Nephron progenitor cell (in vitro differentiated cells): Measurements from ENCODE around the gene FRRS1L.
"Not testable (repeated sequence)": the region's sequence is repeated elsewhere in the genome, so short reads cannot be mapped to it uniquely, and the experiment has no call there.

Experiments
- DNase-seq: peaks from one replicate; pipeline ENCODE4 v3.0.0; 2021
- H3K27ac Mint-ChIP-seq: 2 replicates; pipeline ENCODE4 v1.8.0; 2021; ENCODE audit warnings: mild to moderate bottlenecking, moderate library complexity, mixed read lengths
- H3K27me3 Mint-ChIP-seq: 2 replicates; pipeline ENCODE4 v1.8.0; 2021; ENCODE audit warnings: mild to moderate bottlenecking, low read depth, mixed read lengths; ENCODE audit not compliant: poor library complexity
- H3K36me3 Mint-ChIP-seq: 2 replicates; pipeline ENCODE4 v1.8.0; 2021; ENCODE audit warnings: low read depth, mixed read lengths
- H3K4me1 Mint-ChIP-seq: 2 replicates; pipeline ENCODE4 v1.8.0; 2021; ENCODE audit warnings: mixed read lengths
- H3K4me3 Mint-ChIP-seq: 2 replicates; pipeline ENCODE4 v1.8.0; 2021; ENCODE audit warnings: mild to moderate bottlenecking, moderate library complexity, mixed read lengths
- H3K9me3 Mint-ChIP-seq: 2 replicates; pipeline ENCODE4 v1.8.0; 2021; ENCODE audit warnings: mild to moderate bottlenecking, moderate library complexity, mixed read lengths
- CTCF ChIP-seq: fragments of 200-600 bp; sonication (generic); IDR thresholded peaks from 2 replicates; pipeline ENCODE4 v1.5.0; 2021; ENCODE audit warnings: antibody characterized with exemption

Gene FRRS1L

GRCh38 chr9:109138421-109138820 is 28.6 kb downstream of the FRRS1L start:
- no peaks in the 10 kb centered on the region for H3K36me3 Mint-ChIP-seq
- peaks cover 10% of the 10 kb centered on the region for H3K27me3 Mint-ChIP-seq
- H3K4me3 Mint-ChIP-seq, result no peak overlapping the region
- no peak for DNase-seq
- TF ChIP-seq CTCF, result no peak
- no peak overlapping the region for H3K27ac Mint-ChIP-seq
- H3K9me3 Mint-ChIP-seq, result no peaks in the 10 kb centered on the region
- H3K4me1 Mint-ChIP-seq, result no peaks in the 10 kb centered on the region

GRCh38 chr9:109134167-109134578 is 32.9 kb downstream of the FRRS1L start:
- no peaks in the 10 kb centered on the region for H3K4me1 Mint-ChIP-seq
- peaks cover 7% of the 10 kb centered on the region for H3K27me3 Mint-ChIP-seq
- no peak overlapping the region for H3K27ac Mint-ChIP-seq
- TF ChIP-seq CTCF, result no peak
- DNase-seq, result no peak
- H3K36me3 Mint-ChIP-seq, result no peaks in the 10 kb centered on the region
- no peaks in the 10 kb centered on the region for H3K9me3 Mint-ChIP-seq
- no peak overlapping the region for H3K4me3 Mint-ChIP-seq

- Mint-ChIP-seq H3K4me1 (no peaks in the 10 kb centered on the region), H3K27me3 (peaks cover 7% of the 10 kb centered on the region), H3K9me3 (no peaks in the 10 kb centered on the region), H3K4me3 (no peak overlapping the region), H3K36me3 (no peaks in the 10 kb centered on the region), H3K27ac (no peak overlapping the region)
- DNase-seq, result no peak
- TF ChIP-seq CTCF, result no peak
These were observed 33.5 kb downstream of the FRRS1L start for GRCh38 chr9:109133533-109133932.

- Mint-ChIP-seq H3K9me3 (no peaks in the 10 kb centered on the region), H3K36me3 (no peaks in the 10 kb centered on the region), H3K4me3 (no peak overlapping the region), H3K27ac (no peak overlapping the region), H3K27me3 (peaks cover 7% of the 10 kb centered on the region), H3K4me1 (no peaks in the 10 kb centered on the region)
- DNase-seq, result no peak
- TF ChIP-seq CTCF, result no peak
These were observed 34.5 kb downstream of the FRRS1L start for GRCh38 chr9:109132567-109133021.

GRCh38 chr9:109129470-109130197 is 37.4 kb downstream of the FRRS1L start:
- no peak for TF ChIP-seq CTCF

GRCh38 chr9:109126671-109127070 is 40.4 kb downstream of the FRRS1L start:
- H3K27me3 Mint-ChIP-seq, DNase-seq, H3K27ac Mint-ChIP-seq, H3K4me1 Mint-ChIP-seq, H3K36me3 Mint-ChIP-seq, H3K9me3 Mint-ChIP-seq, H3K4me3 Mint-ChIP-seq: not testable (repeated sequence)

More at GRCh38 chr9:109129470-109130197, 37.4 kb downstream of the FRRS1L start:
- Mint-ChIP-seq H3K4me1 (no peaks in the 10 kb centered on the region), H3K27me3 (peaks cover 5% of the 10 kb centered on the region), H3K4me3 (no peak overlapping the region), H3K27ac (no peak overlapping the region), H3K9me3 (no peaks in the 10 kb centered on the region), H3K36me3 (no peaks in the 10 kb centered on the region)
- DNase-seq, result no peak
